LHCN-M2 (cell line): ENCODE results near the gene SYCP1. TPM values are rescaled to one million over a fixed set of nuclear protein-coding genes. Genes with fewer than 3 reads are reported as not detected.

Source experiments
- total RNA-seq: library from RNA; depleted of rRNA; stranded (reverse); fragments of >200 nt; gene quantifications from 2 replicates; pipeline ENCODE4 v1.2.3, GENCODE V29; 2014; rRNA removed

Gene SYCP1
- total RNA-seq, 1 experiment from 2014 or later: not detected

Other genes with a start within 250 kb of the SYCP1 start
- 4.1 and 4.6 TPM in 2 replicates for gene DENND2C, start 184.8 kb upstream of the SYCP1 start, total RNA-seq
- 0.11 TPM in 1 of 2 replicates, not detected in the other for gene AMPD1, start 159.3 kb upstream of the SYCP1 start, total RNA-seq
- 68.9 and 72.8 TPM in 2 replicates for gene NRAS, start 138.1 kb upstream of the SYCP1 start, total RNA-seq
- gene CSDE1, start 96.9 kb upstream of the SYCP1 start, total RNA-seq: 627 and 733 TPM in 2 replicates
- gene SIKE1, start 74.2 kb upstream of the SYCP1 start, total RNA-seq: 31.0 and 34.4 TPM in 2 replicates
- gene TSHB, start 175.0 kb downstream of the SYCP1 start, total RNA-seq: not detected in 2 replicates
- gene TSPAN2, start 234.6 kb downstream of the SYCP1 start, total RNA-seq: 0.11 and 0.90 TPM in 2 replicates